Forelimb muscle (tissue), 1 donor: ENCODE measurements around the gene TMEM95. TPM values are rescaled to one million over a fixed set of nuclear protein-coding genes. Genes with fewer than 3 reads are reported as not detected.
"Not testable (repeated sequence)": the region's sequence is repeated elsewhere in the genome, so short reads cannot be mapped to it uniquely, and the experiment has no call there.

Experiments used
- DNase-seq: peaks from one replicate; pipeline ENCODE4 v3.0.0-alpha.2; 2013; ENCODE audit warnings: low read depth
- polyA plus RNA-seq: library from polyadenylated mRNA; unstranded; fragments of 120-200 nt; gene quantifications from one replicate; pipeline ENCODE4 v1.2.1, GENCODE V29; 2013; ENCODE audit not compliant: insufficient read length

The TMEM95 gene
- polyA plus RNA-seq, 1 donor: not detected

DNA sequence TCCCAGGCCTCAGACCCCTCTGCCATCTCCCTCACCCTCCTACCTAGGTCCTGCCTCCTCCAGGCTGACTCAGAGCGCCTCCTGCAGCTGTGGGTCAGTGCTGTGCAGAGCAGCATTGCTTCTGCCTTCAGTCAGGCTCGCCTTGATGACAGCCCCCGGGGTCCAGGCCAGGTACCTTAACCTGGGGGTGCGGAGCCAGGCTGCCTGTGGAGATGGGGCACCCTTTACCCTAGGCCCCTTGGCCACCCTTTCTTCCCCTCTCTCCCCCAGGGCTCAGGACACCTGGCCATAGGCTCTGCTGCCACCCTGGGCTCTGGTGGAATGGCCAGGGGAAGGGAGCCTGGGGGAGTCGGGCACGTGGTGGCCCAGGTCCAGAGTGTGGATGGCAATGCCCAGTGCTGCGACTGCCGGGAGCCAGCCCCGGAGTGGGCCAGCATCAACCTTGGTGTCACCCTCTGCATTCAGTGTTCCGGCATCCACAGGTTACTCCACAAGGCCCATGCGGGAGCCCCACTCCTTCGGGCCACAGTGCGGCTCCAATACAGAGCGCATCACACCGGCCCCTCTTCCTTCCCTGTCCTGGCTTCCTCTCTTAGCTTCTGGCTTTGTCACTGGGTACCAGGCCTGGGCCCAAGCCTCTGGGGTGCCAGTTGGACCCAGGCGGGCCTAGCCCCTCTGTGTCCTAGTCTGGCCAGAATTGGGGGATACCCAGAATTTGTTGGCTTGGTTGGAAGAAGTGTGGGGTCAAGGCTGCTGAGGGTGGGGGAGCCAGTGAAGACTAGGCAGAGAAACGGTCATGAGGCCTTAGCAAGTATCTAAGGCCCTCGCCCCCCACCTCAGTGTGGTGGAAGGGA lies 8.0 kb upstream of the TMEM95 start:
- DNase-seq: no peak

DNA sequence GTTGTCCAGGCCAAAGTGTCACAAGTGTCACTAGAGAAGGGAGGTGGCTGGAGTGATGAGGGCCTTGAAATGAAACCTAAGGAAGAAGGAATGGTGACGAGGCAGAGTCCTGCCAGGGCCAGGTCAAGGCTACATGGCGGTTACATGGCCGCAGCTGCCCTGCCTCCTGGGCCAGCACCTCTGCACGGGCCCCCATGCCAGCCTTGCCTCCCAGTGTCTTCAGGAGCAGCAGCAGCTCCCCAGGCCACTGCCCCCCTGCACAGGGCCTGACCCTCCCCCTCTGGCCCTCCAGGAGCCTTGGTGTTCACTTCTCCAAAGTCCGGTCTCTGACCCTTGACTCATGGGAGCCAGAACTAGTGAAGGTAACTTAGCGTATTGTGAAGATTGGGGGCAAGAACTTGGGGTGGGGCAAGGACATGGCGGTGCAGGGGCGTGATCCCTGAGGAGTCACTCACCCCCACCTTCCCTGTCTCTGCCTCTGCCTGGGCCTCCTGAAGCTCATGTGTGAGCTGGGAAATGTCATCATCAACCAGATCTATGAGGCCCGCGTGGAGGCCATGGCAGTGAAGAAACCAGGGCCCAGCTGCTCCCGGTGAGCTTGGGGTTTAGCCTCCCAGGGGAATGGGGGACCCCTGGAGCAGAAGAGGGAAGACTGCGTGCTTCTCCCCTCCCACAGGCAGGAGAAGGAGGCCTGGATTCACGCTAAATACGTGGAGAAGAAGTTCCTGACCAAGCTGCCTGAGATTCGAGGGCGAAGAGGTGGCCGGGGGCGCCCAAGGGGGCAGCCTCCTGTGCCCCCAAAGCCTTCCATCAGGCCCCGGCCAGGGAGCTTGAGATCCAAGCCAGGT lies 7.1 kb upstream of the TMEM95 start:
- DNase-seq: no peak

DNA sequence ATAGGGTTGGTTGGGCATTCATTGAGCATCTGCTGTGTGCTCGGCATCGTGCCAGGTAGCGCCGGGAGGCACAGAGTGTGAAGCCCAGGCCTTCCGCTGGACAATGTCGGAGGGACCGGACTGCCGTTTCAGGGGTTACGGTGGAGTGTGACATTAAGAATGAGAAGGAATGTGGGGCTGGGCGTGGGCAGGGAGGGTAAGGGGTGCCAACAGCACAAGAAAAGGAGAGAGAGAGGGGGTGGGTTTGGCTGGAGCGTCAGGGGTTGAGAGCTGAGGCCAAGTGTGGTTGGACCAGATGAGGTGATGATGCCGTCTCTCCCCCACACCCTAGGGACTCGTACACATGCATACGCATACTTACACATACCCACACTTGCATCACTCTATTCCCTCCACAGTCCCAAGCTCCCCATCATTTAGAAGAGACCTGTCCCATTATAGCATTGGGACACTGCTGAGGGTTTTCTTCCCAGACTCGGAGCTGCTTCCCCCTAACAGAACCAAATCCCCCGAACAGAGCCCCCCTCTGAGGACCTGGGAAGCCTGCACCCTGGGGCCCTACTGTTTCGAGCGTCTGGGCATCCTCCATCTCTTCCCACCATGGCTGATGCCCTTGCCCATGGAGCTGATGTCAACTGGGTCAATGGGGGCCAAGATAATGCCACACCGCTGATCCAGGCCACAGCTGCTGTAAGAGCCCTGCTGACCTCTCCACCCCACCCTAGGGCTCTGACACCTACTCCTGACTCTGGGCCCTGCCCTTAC lies 6.3 kb upstream of the TMEM95 start:
- DNase-seq: no peak

DNA sequence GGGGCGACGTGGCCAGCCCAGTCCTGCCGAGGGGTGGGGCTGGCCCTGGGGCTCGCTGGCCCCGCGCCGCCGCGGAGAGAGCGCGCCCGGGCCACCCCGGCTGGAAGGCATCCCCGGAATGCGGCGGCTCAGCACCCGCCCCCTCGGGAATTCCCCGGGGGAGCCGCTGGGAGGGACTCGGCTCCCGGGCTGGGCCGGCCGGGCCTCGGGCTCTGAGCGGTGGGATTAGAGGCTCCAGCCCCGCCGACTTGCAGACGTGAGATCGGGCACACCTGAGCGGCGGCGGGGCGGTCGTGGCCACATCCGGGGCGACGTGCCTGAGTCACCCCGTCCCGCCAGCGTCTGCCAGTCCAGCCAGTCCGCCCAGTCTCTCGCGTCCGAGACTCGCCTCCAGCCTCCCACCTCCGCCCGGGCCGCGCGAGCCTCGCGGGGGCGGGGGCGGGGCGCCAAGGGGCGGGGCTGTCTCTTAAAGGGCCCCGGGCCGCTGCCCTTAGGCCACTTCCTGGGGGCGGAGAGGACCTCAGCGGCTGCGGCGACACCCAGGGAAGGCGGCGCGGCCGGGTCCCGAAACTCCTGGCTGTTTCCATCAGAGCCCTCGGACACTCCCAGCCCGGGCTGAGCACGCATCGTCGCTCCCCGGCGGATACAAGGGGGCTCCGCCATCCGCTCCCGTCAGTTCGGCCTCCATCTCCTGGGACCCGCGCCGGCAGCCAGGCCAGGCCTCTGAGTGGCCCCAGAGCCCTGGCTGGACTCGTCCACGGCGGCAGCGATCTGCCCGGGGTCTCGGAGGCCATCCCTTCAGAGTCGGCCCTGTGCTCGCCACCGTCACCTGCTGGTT lies 3.1 kb upstream of the TMEM95 start, which contains the start of gene KCTD11:
KCTD11 (plus strand) TSS at position 498 of the 838 bp plus-strand sequence.
- no peak for DNase-seq

GRCh38 chr17:7352503-7352889 lies 2.5 kb upstream of the TMEM95 start:
- DNase-seq: no peak

- no peak for DNase-seq
Measured at GRCh38 chr17:7352910-7353635, 1.9 kb upstream of the TMEM95 start.

GRCh38 chr17:7354262-7354843 lies 603 bp upstream of the TMEM95 start:
- DNase-seq: no peak

DNA sequence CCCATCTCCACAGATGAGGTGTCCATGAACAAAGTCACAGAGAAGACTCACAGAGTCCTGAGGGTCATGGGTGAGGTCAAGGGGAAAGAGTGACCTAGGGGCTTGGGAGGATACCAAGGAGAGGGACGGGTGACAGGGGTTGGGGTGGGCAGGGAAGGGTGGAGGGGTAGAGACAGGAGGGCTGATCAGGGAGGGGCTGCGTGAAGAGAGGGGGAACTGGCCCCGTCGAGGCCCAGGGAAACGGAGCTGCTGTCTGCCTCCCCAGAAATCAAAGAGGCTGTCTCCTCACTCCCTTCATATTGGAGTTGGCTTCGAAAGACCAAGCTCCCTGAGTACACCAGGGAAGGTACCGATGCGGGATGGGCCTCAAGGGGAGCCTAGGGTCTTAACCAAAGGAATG lies 617 bp downstream of the TMEM95 start:
- DNase-seq: no peak

GRCh38 chr17:7356072-7356549 lies 1.2 kb downstream of the TMEM95 start:
- DNase-seq: no peak

GRCh38 chr17:7356756-7357155 lies 1.8 kb downstream of the TMEM95 start:
- no peak for DNase-seq

GRCh38 chr17:7357381-7357780 lies 2.4 kb downstream of the TMEM95 start:
- no peak for DNase-seq

DNA sequence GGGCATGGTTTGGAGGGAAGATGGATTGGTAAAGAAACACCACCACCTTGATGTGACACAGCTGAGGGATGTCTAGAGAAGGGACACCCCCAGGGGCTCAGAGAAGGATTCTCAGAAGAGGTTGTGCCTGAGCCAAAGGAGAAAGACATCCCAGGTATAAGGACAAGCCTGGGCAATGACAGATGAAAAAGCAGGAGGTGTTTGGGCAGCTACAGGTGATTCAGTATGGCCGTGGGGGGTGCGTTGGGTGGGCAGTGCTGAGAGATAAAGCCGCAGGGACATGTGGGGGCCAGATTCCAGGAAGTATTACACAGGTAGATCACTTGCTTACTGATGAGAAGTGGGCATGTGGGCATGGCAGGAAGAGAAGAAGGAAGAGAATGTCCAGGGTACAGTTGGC lies 7.0 kb downstream of the TMEM95 start:
- no peak for DNase-seq

DNA sequence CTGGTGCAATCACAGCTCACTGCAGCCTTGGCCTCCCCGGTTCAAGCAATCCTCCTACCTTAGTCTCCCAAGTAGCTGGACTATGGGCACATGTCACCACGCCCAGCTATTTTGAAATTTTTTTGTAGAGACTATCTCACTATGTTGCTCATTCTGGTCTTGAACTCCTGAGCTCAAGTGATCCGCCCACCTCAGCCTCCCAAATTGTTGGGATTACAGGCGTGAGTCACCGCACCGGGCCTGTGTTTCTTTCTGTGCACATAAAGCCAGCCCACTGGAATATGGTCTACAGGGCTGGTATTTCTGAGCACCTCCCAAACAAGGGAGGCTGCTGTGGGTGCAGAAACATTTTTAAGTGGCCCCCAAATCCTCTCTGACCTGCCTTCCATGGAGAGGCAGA lies 8.4 kb downstream of the TMEM95 start:
- no peak for DNase-seq

DNA sequence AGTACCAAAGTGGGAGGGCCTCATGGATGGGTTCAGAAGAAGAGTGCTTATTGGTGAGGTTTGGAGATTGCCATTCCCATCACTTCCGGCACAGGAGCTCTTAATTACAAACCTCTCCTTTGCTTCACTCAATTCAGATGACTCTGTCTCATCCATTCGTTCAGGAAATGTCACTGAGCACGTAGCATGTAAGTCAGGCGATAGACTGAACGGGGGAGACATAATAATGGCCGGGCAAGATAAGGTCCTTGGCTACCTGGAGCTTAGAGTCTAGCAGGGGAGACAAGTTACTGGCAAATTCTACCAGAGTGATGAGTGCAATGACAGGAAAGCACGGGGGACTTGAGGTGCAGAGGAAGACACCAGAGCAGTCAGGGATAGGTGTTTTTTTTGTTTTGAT lies 11.0 kb downstream of the TMEM95 start:
- not testable (repeated sequence) for DNase-seq

GRCh38 chr17:7367083-7367482 lies 12.1 kb downstream of the TMEM95 start:
- no peak for DNase-seq

GRCh38 chr17:7367918-7368598 lies 13.1 kb downstream of the TMEM95 start:
- no peak for DNase-seq

GRCh38 chr17:7368599-7368994 lies 13.6 kb downstream of the TMEM95 start:
- DNase-seq: not testable (repeated sequence)

DNA sequence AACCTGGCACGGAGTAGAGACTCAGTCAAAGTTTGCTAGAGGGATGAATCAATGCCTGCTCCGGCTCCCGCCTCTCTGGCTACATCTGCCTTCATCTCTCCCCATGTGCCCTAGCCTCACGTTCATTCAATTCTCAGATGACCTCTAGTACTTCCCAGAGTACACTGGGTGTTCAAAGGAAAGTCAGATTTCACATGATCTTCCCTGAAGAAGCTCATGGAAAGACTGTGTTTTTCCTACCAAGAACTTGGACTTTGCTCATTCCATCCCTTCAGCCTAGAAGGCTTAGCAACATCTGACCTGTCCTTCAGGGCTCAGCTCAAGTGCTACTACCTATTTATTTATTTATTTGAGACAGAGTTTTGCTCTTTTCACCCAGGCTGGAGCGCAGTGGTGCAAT lies 14.9 kb downstream of the TMEM95 start:
- DNase-seq: no peak

- DNase-seq: no peak
Measured at GRCh38 chr17:7370853-7371252, 15.9 kb downstream of the TMEM95 start.
